Measurements from ENCODE around the gene RIMBP2.

DNA sequence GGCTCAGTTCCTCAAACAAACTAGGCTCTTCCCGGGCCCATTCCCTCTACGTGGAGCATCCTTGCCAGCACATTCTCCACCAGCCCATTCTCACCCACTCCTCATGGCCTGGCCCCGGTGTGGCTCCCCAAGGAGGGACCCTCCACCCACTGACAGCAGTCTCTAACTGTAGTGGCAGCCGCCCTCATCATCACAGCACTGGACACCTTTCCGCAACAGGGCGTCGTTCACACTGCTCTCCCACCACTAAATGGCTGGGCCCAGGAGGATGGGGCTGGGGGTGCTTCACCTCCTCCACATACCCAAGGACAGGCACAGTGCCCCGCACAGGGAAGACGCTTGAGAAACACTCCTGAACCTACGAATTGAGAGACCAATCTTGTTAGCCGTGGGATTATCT is 123.0 kb downstream of the RIMBP2 start:
- no peak for TF ChIP-seq POLR2A (IDR thresholded peaks at IDR 0.05)
- TF ChIP-seq, protein P1, sequence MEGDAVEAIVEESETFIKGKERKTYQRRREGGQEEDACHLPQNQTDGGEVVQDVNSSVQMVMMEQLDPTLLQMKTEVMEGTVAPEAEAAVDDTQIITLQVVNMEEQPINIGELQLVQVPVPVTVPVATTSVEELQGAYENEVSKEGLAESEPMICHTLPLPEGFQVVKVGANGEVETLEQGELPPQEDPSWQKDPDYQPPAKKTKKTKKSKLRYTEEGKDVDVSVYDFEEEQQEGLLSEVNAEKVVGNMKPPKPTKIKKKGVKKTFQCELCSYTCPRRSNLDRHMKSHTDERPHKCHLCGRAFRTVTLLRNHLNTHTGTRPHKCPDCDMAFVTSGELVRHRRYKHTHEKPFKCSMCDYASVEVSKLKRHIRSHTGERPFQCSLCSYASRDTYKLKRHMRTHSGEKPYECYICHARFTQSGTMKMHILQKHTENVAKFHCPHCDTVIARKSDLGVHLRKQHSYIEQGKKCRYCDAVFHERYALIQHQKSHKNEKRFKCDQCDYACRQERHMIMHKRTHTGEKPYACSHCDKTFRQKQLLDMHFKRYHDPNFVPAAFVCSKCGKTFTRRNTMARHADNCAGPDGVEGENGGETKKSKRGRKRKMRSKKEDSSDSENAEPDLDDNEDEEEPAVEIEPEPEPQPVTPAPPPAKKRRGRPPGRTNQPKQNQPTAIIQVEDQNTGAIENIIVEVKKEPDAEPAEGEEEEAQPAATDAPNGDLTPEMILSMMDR (IDR thresholded peaks at IDR 0.05), result no peak

All from lower leg skin (tissue), 3 donors.